Gastrocnemius medialis (tissue), 4 donors: ENCODE measurements around the gene GGT6. TPM values are rescaled to one million over a fixed set of nuclear protein-coding genes. Genes with fewer than 3 reads are reported as not detected.

Experiments
- ATAC-seq, 2 donors: fragments of 150-250 bp; one replicate each; pipeline ENCODE4 v1.9.1; 2016
- DNase-seq, 2 donors: peaks; one replicate each; pipeline ENCODE4 v3.0.0-alpha.2; 2019
- H3K27ac ChIP-seq, 4 donors: fragments of 200-600 bp; sonication (generic); 1 replicate in 1 of 4; 2 replicates in 3 of 4; pipeline ENCODE4 v1.5.1; 2016 to 2018; ENCODE audit warnings: mild to moderate bottlenecking in 2 of 4, moderate library complexity in 1 of 4
- H3K27me3 ChIP-seq, 3 donors: fragments of 200-600 bp; sonication (generic) in 2 of 3; 1 replicate in 1 of 3; 2 replicates in 2 of 3; pipeline versions ENCODE4 v1.5.1 to v1.6.0; 2016 to 2019; ENCODE audit warnings: mild to moderate bottlenecking in 1 of 3, moderate library complexity in 1 of 3
- H3K36me3 ChIP-seq, 2 donors: fragments of 200-600 bp; sonication (generic) in 1 of 2; one replicate each; pipeline ENCODE4 v1.5.1; 2017 to 2018
- H3K4me1 ChIP-seq, 2 donors: fragments of 200-600 bp; sonication (generic) in 1 of 2; one replicate each; pipeline ENCODE4 v1.5.1; 2016 to 2017; ENCODE audit warnings: mild to moderate bottlenecking in 2 of 2
- H3K4me3 ChIP-seq, 4 donors: fragments of 200-600 bp; sonication (generic) in 3 of 4; 1 replicate in 1 of 4; 2 replicates in 3 of 4; pipeline ENCODE4 v1.5.1; 2016 to 2019; ENCODE audit warnings: mild to moderate bottlenecking in 2 of 4
- H3K9me3 ChIP-seq, 3 donors: fragments of 200-600 bp; sonication (generic) in 2 of 3; 1 replicate in 1 of 3; 2 replicates in 2 of 3; pipeline ENCODE4 v1.5.1; 2016 to 2019
- POLR2A ChIP-seq, 2 donors: fragments of 450-650 bp; IDR thresholded peaks; one replicate each; pipeline ENCODE4 v1.6.1; 2017; ENCODE audit warnings: antibody characterized with exemption in 2 of 2, mild to moderate bottlenecking in 2 of 2, moderate library complexity in 2 of 2
- in situ Hi-C, 4 donors: fragments of 200-750 bp; cut with MboI; loops; one replicate each; pipeline versions ENCODE4 v1.15.0 to v1.8.0; 2017; ENCODE audit warnings: low sequenced_read_pairs in 4 of 4
- intact Hi-C: fragments of 100-400 bp; cut with DNase I; formaldehyde crosslinking; loops from one replicate; pipeline ENCODE4 v1.15.1; 2023; ENCODE audit warnings: low total_unique reads
- total RNA-seq, 4 donors: library from RNA; depleted of rRNA; stranded (reverse); fragments of >200 nt; gene quantifications; one replicate each; pipeline versions ENCODE4 v1.1.0 to v1.2.3, GENCODE V29; 2016
- TF ChIP-seq, protein P1 (sequence below), 5 experiments: fragments of 450-650 bp in 3 of 5; fragments of 200-600 bp in 2 of 5; sonication (generic) in 2 of 5; IDR thresholded peaks in 4 of 5; conservative IDR thresholded peaks in 1 of 5; 1 replicate in 4 of 5; 2 replicates in 1 of 5; pipeline ENCODE4 v1.5.1; 2016 to 2019; ENCODE audit warnings: antibody characterized with exemption in 5 of 5, mild to moderate bottlenecking in 3 of 5, moderate library complexity in 3 of 5

The GGT6 gene
- total RNA-seq, 4 donors from 2014 or later, result 0.63 TPM; not detected in 3

DNA sequence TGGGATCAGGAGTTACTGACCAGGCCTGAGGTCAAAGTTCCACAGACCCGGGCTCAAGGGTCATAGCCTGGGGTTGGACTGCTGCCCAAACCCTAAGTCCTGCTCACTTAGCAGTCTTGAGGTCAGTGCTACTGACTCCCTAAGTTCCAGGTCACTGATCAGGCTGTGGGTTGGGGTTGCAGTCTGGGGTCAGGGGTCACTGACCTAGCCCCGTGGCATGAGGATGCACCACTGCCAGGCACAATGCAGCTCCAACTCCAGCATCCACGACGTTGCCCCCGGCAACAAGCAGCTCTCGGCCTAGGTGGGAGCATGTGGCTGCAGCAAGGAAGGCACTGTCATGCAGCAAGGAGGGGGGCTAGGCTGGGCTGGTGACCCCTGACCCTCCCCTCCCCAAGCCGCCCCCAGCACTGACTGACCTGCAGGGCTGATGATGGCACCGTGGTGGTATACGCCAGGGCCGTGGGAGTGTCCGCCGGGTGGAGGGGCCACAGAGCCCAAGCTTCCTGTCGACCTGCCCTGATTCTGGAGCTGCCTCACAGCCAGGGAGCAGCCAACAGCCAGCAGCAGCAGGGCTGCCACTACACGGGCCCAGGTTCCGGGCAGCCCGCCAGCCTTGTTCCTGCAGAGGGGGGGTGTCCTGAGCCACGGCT is 1.1 kb downstream of the GGT6 start:
- peaks cover 10 to 14% of the 10 kb centered on the region in 2 donors for H3K4me1 ChIP-seq
- intact Hi-C loops (loop anchor here (10.0 kb wide), 1 partner anchor 134 kb away; no protein-coding TSS in a partner anchor), in situ Hi-C loops (loop anchor here in 2 of 4 donors (10.0 to 25.0 kb wide), 2 partner anchors 97 to 134 kb away; no protein-coding TSS in a partner anchor)
- no peak for TF ChIP-seq POLR2A (IDR thresholded peaks at IDR 0.05)
- TF ChIP-seq, protein P1, sequence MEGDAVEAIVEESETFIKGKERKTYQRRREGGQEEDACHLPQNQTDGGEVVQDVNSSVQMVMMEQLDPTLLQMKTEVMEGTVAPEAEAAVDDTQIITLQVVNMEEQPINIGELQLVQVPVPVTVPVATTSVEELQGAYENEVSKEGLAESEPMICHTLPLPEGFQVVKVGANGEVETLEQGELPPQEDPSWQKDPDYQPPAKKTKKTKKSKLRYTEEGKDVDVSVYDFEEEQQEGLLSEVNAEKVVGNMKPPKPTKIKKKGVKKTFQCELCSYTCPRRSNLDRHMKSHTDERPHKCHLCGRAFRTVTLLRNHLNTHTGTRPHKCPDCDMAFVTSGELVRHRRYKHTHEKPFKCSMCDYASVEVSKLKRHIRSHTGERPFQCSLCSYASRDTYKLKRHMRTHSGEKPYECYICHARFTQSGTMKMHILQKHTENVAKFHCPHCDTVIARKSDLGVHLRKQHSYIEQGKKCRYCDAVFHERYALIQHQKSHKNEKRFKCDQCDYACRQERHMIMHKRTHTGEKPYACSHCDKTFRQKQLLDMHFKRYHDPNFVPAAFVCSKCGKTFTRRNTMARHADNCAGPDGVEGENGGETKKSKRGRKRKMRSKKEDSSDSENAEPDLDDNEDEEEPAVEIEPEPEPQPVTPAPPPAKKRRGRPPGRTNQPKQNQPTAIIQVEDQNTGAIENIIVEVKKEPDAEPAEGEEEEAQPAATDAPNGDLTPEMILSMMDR (IDR thresholded peaks at IDR 0.05 in 4 of 5, conservative IDR thresholded peaks at IDR 0.05 in 1 of 5), result no peak
- H3K4me3 ChIP-seq, result no peak overlapping the region
- no peaks in the 10 kb centered on the region for H3K27me3 ChIP-seq
- no peaks in the 10 kb centered on the region for H3K36me3 ChIP-seq
- no peaks in the 10 kb centered on the region for H3K9me3 ChIP-seq
- no peak overlapping the region for H3K27ac ChIP-seq
- no peak for ATAC-seq
- DNase-seq, result no peak

DNA sequence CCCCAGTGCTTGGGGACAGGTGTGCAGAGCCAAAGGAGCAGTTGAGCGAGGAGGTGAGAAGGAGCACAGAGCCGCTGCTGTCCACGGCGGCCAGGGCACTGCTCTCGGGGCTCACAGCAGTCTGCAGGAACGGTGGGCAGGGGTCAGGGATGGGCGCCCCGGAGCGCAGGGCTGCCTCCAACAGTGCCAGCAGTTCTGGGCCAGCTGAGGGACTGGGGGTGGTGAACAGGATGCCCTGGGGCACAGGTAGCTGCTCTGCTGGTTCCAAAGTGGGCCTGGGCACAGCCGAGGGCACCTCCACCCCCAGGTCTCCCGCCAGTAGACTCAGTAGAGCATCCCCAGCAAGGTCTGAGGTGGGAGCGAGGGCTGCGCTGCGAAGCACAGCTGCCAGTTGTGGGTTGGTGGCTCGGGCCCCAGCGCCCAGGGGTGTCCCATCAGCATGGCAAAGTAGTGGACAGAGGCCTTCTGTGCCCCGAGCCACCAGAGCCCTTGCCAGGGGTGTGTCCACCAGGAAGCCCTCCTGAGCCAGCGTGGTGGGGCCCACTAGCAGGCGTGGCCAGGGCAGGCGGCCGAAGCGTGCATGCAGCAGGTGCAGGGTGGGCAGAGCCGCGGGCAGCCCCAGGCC is 1.9 kb downstream of the GGT6 start:
- DNase-seq (no peak), ATAC-seq (no peak)
- H3K27me3 ChIP-seq, result no peaks in the 10 kb centered on the region
- H3K36me3 ChIP-seq, result peaks cover 0 to 6% of the 10 kb centered on the region in 2 donors
- H3K27ac ChIP-seq, result no peak overlapping the region
- H3K9me3 ChIP-seq, result no peaks in the 10 kb centered on the region
- no peak overlapping the region for H3K4me3 ChIP-seq
- intact Hi-C loops (loop anchor here (10.0 kb wide), 1 partner anchor 134 kb away; no protein-coding TSS in a partner anchor), in situ Hi-C loops (loop anchor here in 2 of 4 donors (10.0 to 25.0 kb wide), 2 partner anchors 96 to 134 kb away; no protein-coding TSS in a partner anchor)
- TF ChIP-seq, protein P1 (IDR thresholded peaks at IDR 0.05 in 4 of 5, conservative IDR thresholded peaks at IDR 0.05 in 1 of 5), result no peak
- TF ChIP-seq POLR2A (IDR thresholded peaks at IDR 0.05), result no peak
- H3K4me1 ChIP-seq, result peaks cover 17 to 19% of the 10 kb centered on the region in 2 donors

DNA sequence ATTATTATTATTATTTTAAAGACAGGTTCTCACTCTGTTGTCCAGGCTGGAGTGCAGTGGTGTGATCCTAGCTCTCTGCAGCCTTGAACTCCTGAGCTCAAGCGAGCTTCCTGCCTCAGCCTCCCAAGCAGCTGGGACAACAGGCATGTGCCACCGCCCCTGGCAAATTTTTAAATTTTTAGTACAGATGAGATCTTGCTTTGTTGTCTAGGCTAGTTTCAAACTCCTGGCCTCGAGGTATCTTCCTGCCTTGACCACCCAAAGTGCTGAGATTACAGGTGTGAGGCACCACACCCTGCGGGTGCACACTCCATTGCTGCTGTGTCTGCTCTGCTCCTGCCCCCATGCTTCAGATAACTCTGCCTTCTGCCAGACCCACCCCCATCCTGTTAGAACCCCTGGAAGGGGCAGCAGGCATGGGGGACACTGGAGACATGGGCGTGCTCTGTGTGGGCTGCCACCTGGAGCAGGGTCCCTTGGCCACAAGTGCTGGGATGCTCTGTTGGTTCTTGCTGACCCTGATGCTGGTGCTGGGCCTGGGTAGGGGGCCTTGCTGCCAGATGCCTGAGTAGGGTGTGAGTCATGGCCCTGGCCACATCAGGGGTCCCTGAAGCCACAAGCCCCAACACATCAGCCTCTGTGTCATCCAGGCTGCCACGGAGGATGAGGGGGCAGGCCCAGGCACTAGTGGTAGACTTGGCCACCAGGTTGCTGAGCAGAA is 2.6 kb downstream of the GGT6 start:
- intact Hi-C loops, result loop anchor here (10.0 kb wide), 1 partner anchor 133 kb away; no protein-coding TSS in a partner anchor
- no peak for ATAC-seq
- in situ Hi-C loops, result loop anchor here in 2 of 4 donors (10.0 to 25.0 kb wide), 2 partner anchors 95 to 133 kb away; no protein-coding TSS in a partner anchor

DNA sequence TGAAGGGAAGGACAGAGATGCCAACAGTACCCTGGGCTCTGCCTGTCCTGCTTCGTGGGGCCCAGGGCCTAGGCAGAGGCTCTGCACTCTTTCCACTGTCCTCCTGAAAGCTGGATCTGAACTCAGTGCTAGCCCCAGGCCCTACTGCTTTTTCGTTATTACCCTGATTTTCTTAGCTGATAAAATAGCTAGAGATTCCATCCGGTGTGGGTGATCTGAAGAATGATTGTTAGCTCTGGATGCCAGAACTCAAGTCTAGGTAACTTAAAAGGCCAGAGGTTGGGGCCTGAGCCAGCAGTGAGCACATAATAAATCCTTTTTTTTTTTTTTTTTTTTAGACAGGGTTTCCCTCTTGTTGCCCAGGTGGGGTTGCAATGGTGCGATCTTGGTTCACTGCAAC is 3.4 kb downstream of the GGT6 start:
- Histone ChIP-seq H3K27ac (no peak overlapping the region), H3K27me3 (no peaks in the 10 kb centered on the region), H3K36me3 (peaks cover 0 to 21% of the 10 kb centered on the region in 2 donors), H3K4me3 (no peak overlapping the region), H3K9me3 (no peaks in the 10 kb centered on the region), H3K4me1 (peaks cover 17 to 19% of the 10 kb centered on the region in 2 donors)
- intact Hi-C loops, result loop anchor here (10.0 kb wide), 1 partner anchor 132 kb away; no protein-coding TSS in a partner anchor
- DNase-seq (no peak), ATAC-seq (no peak)
- in situ Hi-C loops, result loop anchor here in 2 of 4 donors (10.0 to 25.0 kb wide), 2 partner anchors 95 to 132 kb away; no protein-coding TSS in a partner anchor
- no peak for TF ChIP-seq POLR2A (IDR thresholded peaks at IDR 0.05)

More for the DNA sequence above, 2.6 kb downstream of the GGT6 start:
- H3K27ac ChIP-seq, result no peak overlapping the region
- no peaks in the 10 kb centered on the region for H3K27me3 ChIP-seq
- H3K36me3 ChIP-seq, result peaks cover 0 to 13% of the 10 kb centered on the region in 2 donors
- no peaks in the 10 kb centered on the region for H3K9me3 ChIP-seq
- TF ChIP-seq POLR2A (IDR thresholded peaks at IDR 0.05), result no peak
- TF ChIP-seq, protein P1 (IDR thresholded peaks at IDR 0.05 in 4 of 5, conservative IDR thresholded peaks at IDR 0.05 in 1 of 5), result no peak
- H3K4me1 ChIP-seq, result peaks cover 17 to 19% of the 10 kb centered on the region in 2 donors
- no peak for DNase-seq
- no peak overlapping the region for H3K4me3 ChIP-seq
